Esophagus (tissue), 2 donors: ENCODE results near the gene CHMP2A. TPM values are rescaled to one million over a fixed set of nuclear protein-coding genes. Genes with fewer than 3 reads are reported as not detected.
"Not testable (repeated sequence)": the region's sequence is repeated elsewhere in the genome, so short reads cannot be mapped to it uniquely, and the experiment has no call there.

Source experiments
- H3K27ac ChIP-seq, 2 donors: one replicate each; pipeline ENCODE4 v1.5.1; 2013; ENCODE audit warnings: low read depth in 2 of 2, mild to moderate bottlenecking in 2 of 2, inconsistent platforms in 1 of 2, low read length in 1 of 2, moderate library complexity in 1 of 2
- H3K27me3 ChIP-seq, 2 donors: one replicate each; pipeline ENCODE4 v1.6.1; 2013; ENCODE audit warnings: low read length in 2 of 2, control low read depth in 1 of 2, mild to moderate bottlenecking in 1 of 2; ENCODE audit not compliant: insufficient read depth in 2 of 2, control insufficient read depth in 1 of 2
- H3K36me3 ChIP-seq, 2 donors: one replicate each; pipeline ENCODE4 v1.6.1; 2013; ENCODE audit warnings: low read length in 1 of 2; ENCODE audit not compliant: control insufficient read depth in 2 of 2, insufficient read depth in 2 of 2
- H3K4me1 ChIP-seq, 2 donors: one replicate each; pipeline ENCODE4 v1.6.1; 2013; ENCODE audit warnings: low read length in 1 of 2; ENCODE audit not compliant: control insufficient read depth in 2 of 2, insufficient read depth in 2 of 2
- H3K4me3 ChIP-seq, 2 donors: one replicate each; pipeline ENCODE4 v1.5.1; 2013; ENCODE audit warnings: low read length in 2 of 2, mild to moderate bottlenecking in 2 of 2, low read depth in 1 of 2, moderate library complexity in 1 of 2
- H3K9me3 ChIP-seq, 2 donors: one replicate each; pipeline ENCODE4 v1.6.1; 2013; ENCODE audit warnings: mild to moderate bottlenecking in 2 of 2, low read depth in 1 of 2, low read length in 1 of 2, moderate library complexity in 1 of 2; ENCODE audit not compliant: control insufficient read depth in 2 of 2, insufficient read depth in 1 of 2
- WGBS, 2 donors: extraction: QIAGEN DNeasy Blood & Tissue Kit; methylation state at CpG; one replicate each; pipeline ENCODE4 v1.1.7; 2013; 5-methylcytosine and 5-hydroxymethylcytosine counted together
- polyA plus RNA-seq, 2 donors: library from polyadenylated mRNA; stranded (reverse); fragments of 200-250 nt; gene quantifications; one replicate each; pipeline ENCODE4 v1.2.3, GENCODE V29; 2013
- donor health status: healthy with polysubstance abuse.
- donor health status: Bipolar disorder and iron deficiency.

The CHMP2A gene
- polyA plus RNA-seq, 2 donors, result 174 to 262 TPM

GRCh38 chr19:58513213-58513693, 41.7 kb downstream of the CHMP2A start:
- H3K4me3 ChIP-seq, result no peak overlapping the region
- H3K27ac ChIP-seq, result peak overlapping the region; percentile 49 to 75
- peaks cover 13 to 30% of the 10 kb centered on the region in 2 donors for H3K4me1 ChIP-seq
- no peaks in the 10 kb centered on the region for H3K27me3 ChIP-seq
- no peaks in the 10 kb centered on the region for H3K9me3 ChIP-seq
- H3K36me3 ChIP-seq, result peaks cover 0 to 16% of the 10 kb centered on the region in 2 donors
- 79 to 80% methylated on average over 10 of the region's 10 CpGs for WGBS, 2 donors

DNA sequence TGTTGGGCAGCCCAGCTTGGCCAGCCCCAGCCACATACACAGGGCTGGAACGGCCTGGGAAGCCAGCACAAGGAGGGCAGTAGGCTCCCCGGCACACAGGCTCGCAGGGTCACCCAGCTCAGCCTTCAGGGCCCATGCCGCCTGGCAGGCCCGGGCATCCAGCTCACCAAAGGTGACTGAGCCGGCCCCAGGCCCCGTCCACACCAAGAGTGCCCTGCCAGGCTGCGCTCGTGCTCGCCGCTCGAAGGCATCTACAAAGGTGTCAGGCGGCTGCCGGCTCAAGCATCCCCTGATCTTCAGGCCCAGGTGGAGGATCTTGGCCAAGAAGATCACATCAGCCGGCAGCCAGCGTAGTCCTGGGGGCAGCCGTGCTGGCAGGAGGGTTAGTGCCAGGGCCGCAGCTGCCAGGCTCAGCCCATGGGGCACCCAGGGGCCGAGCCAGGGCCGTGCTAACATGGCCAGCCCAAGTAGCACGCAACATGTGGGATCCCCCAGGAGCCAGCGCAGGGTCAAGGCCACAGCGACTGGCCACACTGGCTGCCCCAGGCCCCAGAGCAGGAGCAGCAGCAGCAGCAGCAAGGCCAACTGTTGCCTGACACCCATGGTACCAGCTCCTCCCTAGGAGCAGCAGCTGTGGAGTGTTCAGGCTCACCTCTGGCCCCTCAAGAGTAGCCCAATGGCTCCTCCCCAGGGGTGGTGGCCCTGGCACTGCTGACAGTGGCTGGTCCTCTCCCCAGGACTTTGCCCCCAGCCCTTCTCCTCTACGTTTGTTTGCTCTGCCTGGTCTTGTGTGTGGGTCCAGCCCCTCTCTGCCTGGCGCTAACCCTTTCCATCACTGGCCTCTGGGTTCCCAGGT, 43.3 kb downstream of the CHMP2A start, which contains the start of gene SLC27A5:
Gene SLC27A5 (minus strand): TSS at position 640 of the 856 bp plus-strand sequence. CDS start 37 bp downstream, at position 603.
- Histone ChIP-seq H3K4me3 (no peak within 1 kb of the TSS), H3K4me1 (peaks cover 6 to 20% of the 10 kb centered on the region in 2 donors), H3K27me3 (no peaks in the 10 kb centered on the region), H3K27ac (no peak within 1 kb of the TSS), H3K36me3 (peaks cover 0 to 6% of the 10 kb centered on the region in 2 donors), H3K9me3 (no peaks in the 10 kb centered on the region)
- 79 to 84% methylated on average over 24 to 25 of the region's 25 CpGs for WGBS, 2 donors

DNA sequence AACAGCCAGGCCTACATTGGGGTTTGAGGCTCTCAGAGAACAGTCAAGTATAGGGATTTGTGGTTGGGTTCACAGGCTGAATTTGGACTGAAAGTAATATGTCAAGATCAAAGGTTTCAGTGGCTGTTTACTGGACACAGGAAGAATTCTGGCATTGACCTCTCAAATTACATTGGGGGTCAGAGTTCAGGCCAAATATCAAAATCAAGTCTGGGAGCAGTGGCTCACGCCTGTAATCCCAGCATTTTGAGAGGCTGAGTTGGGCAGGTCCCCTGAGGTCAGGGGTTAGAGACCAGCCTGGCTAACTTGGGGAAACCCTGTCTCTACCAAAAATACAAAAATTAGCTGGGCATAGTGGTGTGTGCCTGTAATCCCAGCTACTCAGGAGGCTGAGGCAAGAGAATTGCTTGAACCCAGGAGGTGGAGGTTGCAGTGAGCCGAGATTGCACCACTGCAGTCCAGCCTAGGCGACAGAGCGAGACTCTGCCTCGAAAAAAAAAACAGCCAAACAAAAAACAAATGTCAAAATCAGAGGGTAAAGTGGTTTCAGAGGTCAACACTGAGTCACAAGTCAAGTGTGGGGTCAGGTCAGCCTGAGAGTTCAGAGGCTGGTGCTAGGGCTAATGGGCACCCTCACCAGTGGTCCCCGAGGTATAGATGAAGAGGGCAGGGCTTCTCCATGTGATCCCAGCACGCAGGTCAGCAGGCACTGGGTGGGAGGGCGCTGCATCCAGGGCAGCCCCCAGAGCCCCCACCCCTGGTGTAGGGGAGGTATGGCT, 44.6 kb downstream of the CHMP2A start:
- Histone ChIP-seq H3K27me3 (no peaks in the 10 kb centered on the region), H3K4me1 (peaks cover 6 to 20% of the 10 kb centered on the region in 2 donors), H3K27ac (no peak overlapping the region), H3K9me3 (no peaks in the 10 kb centered on the region), H3K4me3 (no peak overlapping the region), H3K36me3 (no peaks in the 10 kb centered on the region)
- 84 to 86% methylated on average over 8 of the region's 8 CpGs for WGBS, 2 donors

GRCh38 chr19:58509731-58510083, 45.2 kb downstream of the CHMP2A start:
- Histone ChIP-seq H3K4me3 (no peak overlapping the region), H3K36me3 (no peaks in the 10 kb centered on the region), H3K27ac (no peak overlapping the region), H3K27me3 (no peaks in the 10 kb centered on the region), H3K9me3 (no peaks in the 10 kb centered on the region), H3K4me1 (peaks cover 5 to 19% of the 10 kb centered on the region in 2 donors)
- 83 to 87% methylated on average over 11 of the region's 11 CpGs for WGBS, 2 donors

DNA sequence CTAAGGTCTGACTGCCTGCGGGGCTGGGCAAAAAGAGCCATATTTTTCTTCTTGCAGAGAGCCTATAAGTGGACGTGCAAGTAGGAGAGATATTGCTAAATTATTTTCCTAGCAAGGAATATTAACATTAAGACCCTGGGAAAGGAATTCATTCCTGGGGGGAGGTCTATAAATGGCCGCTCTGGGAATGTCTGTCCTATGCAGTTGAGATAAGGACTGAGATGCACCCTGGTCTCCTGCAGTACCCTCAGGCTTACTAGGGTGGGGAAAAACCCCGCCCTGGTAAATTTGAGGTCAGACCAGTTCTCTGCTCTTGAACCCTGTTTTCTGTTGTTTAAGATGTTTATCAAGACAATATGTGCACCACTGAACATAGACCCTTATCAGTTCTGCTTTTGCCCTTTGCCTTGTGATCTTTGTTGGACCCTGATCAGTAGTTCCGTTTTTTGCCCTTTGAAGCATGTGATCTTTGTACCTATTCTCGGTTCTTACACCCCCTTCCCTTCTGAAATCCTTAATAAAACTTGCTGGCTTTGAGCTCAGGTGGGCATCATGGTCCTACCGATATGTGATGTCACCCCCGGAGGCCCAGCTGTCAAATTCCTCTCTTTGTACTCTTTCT, 47.2 kb downstream of the CHMP2A start:
- H3K4me1 ChIP-seq, H3K9me3 ChIP-seq, H3K36me3 ChIP-seq, H3K27ac ChIP-seq, H3K27me3 ChIP-seq, H3K4me3 ChIP-seq: not testable (repeated sequence)
- 67 to 80% methylated on average over 7 to 8 of the region's 8 CpGs for WGBS, 2 donors

Other genes with a start within 250 kb of the CHMP2A start
- gene ERVK3-1, start 249.7 kb downstream of the CHMP2A start, polyA plus RNA-seq, result 10 to 100 TPM; 15.2 to 23.1 TPM
- gene ZSCAN22, start 228.1 kb downstream of the CHMP2A start, polyA plus RNA-seq, result 1 to 10 TPM in 1 of 2 donors, under 1 TPM in 1; 0.87 to 1.0 TPM
- gene A1BG, start 201.6 kb downstream of the CHMP2A start, polyA plus RNA-seq, result 10 to 100 TPM in 1 of 2 donors, 1 to 10 TPM in 1; 5.4 to 10.6 TPM
- gene ZNF497, start 192.4 kb downstream of the CHMP2A start, polyA plus RNA-seq, result 1 to 10 TPM in 1 of 2 donors, under 1 TPM in 1; 0.96 to 2.2 TPM
- 1 to 10 TPM; 2.5 to 2.8 TPM for gene ZNF837, start 174.1 kb downstream of the CHMP2A start, polyA plus RNA-seq
- 1,000 to 10,000 TPM in 1 of 2 donors, 100 to 1,000 TPM in 1; 725 to 1,912 TPM for gene RPS5, start 167.8 kb downstream of the CHMP2A start, polyA plus RNA-seq
- gene RNF225, start 159.4 kb downstream of the CHMP2A start, polyA plus RNA-seq, result 1 to 10 TPM; 1.6 to 4.6 TPM
- gene ZNF584, start 146.5 kb downstream of the CHMP2A start, polyA plus RNA-seq, result 1 to 10 TPM; 3.9 to 8.9 TPM
- gene ZNF132, start 115.0 kb downstream of the CHMP2A start, polyA plus RNA-seq, result under 1 TPM; 0.83 to 0.89 TPM
- gene ZNF324B, start 103.5 kb downstream of the CHMP2A start, polyA plus RNA-seq, result 1 to 10 TPM; 2.4 to 2.8 TPM
- 1 to 10 TPM; 5.1 to 5.6 TPM for gene ZNF324, start 88.0 kb downstream of the CHMP2A start, polyA plus RNA-seq
- gene ZNF446, start 78.8 kb downstream of the CHMP2A start, polyA plus RNA-seq, result 1 to 10 TPM; 6.9 to 9.9 TPM
- 1 to 10 TPM; 7.0 to 7.2 TPM for gene SLC27A5, start 43.1 kb downstream of the CHMP2A start, polyA plus RNA-seq
- 1 to 10 TPM; 6.4 to 7.4 TPM for gene ZBTB45, start 35.3 kb downstream of the CHMP2A start, polyA plus RNA-seq
- 100 to 1,000 TPM; 159 to 175 TPM for gene TRIM28, start 11.0 kb downstream of the CHMP2A start, polyA plus RNA-seq
- gene UBE2M, start 3.5 kb upstream of the CHMP2A start, polyA plus RNA-seq, result 10 to 100 TPM; 22.7 to 41.4 TPM
- 10 to 100 TPM; 15.3 to 35.9 TPM for gene MZF1, start 18.2 kb upstream of the CHMP2A start, polyA plus RNA-seq